Neuronal stem cell (in vitro differentiated cells): ENCODE data around the gene GRM4.

Source experiments
- DNase-seq: peaks from one replicate; pipeline ENCODE4 v3.0.0-alpha.2; 2013; ENCODE audit warnings: low spot score
- H2AFZ ChIP-seq: one replicate; pipeline ENCODE4 v1.6.1; 2013; ENCODE audit warnings: mild to moderate bottlenecking, low read length, inconsistent platforms
- H2AK5ac ChIP-seq: 2 replicates; pipeline ENCODE4 v1.6.1; 2013; ENCODE audit warnings: low read depth, mild to moderate bottlenecking, inconsistent platforms, low read length, moderate library complexity, mixed read lengths
- H2BK120ac ChIP-seq: 2 replicates; pipeline ENCODE4 v1.6.1; 2013; ENCODE audit warnings: low read depth, mild to moderate bottlenecking, inconsistent platforms, low read length, moderate library complexity, mixed read lengths
- H2BK12ac ChIP-seq: one replicate; pipeline ENCODE4 v1.6.1; 2013; ENCODE audit warnings: low read length, inconsistent platforms
- H2BK15ac ChIP-seq: 2 replicates; pipeline ENCODE4 v1.6.1; 2013; ENCODE audit warnings: mild to moderate bottlenecking, low read length, inconsistent platforms, mixed read lengths
- H2BK5ac ChIP-seq: one replicate; pipeline ENCODE4 v1.6.1; 2013; ENCODE audit warnings: inconsistent platforms, mild to moderate bottlenecking, low read length, moderate library complexity
- H3K14ac ChIP-seq: one replicate; pipeline ENCODE4 v1.6.1; 2013; ENCODE audit warnings: low read length, inconsistent platforms
- H3K18ac ChIP-seq: 2 replicates; pipeline ENCODE4 v1.6.1; 2013; ENCODE audit warnings: low read length, inconsistent platforms
- H3K23ac ChIP-seq: 2 replicates; pipeline ENCODE4 v1.6.1; 2013; ENCODE audit warnings: low read depth, mild to moderate bottlenecking, mixed read lengths, low read length, inconsistent platforms; ENCODE audit not compliant: poor library complexity
- H3K27ac ChIP-seq: replicated peaks from 3 replicates; pipeline ENCODE4 v1.5.1; 2013; ENCODE audit warnings: low read length, inconsistent platforms
- H3K27me3 ChIP-seq, 3 experiments: 2 replicates each; pipeline ENCODE4 v1.6.1; 2013; ENCODE audit warnings: low read length in 3 of 3, mild to moderate bottlenecking in 2 of 3, inconsistent platforms in 1 of 3, low read depth in 1 of 3, mixed read lengths in 1 of 3, moderate library complexity in 1 of 3; ENCODE audit not compliant: control insufficient read depth in 3 of 3, insufficient read depth in 3 of 3
- H3K36me3 ChIP-seq, 2 donors: replicated peaks in 1 of 2; 2 replicates each; pipeline ENCODE4 v1.6.1; 2013; ENCODE audit warnings: low read length in 2 of 2; ENCODE audit not compliant: control insufficient read depth in 2 of 2, insufficient read depth in 2 of 2
- H3K4ac ChIP-seq: 2 replicates; pipeline ENCODE4 v1.6.1; 2013; ENCODE audit warnings: inconsistent platforms, mild to moderate bottlenecking, low read length, moderate library complexity
- H3K4me1 ChIP-seq, 2 donors: 1 replicate in 1 of 2; 2 replicates in 1 of 2; pipeline ENCODE4 v1.6.1; 2013; ENCODE audit warnings: low read length in 2 of 2, low read depth in 1 of 2; ENCODE audit not compliant: control insufficient read depth in 2 of 2, insufficient read depth in 1 of 2
- H3K4me2 ChIP-seq: one replicate; pipeline ENCODE4 v1.6.1; 2013; ENCODE audit warnings: mild to moderate bottlenecking, low read length, inconsistent platforms; ENCODE audit not compliant: insufficient read depth, poor library complexity, severe bottlenecking
- H3K4me3 ChIP-seq, 2 donors: 2 replicates each; pipeline ENCODE4 v1.5.1; 2013; ENCODE audit warnings: low read length in 2 of 2, mild to moderate bottlenecking in 2 of 2, inconsistent platforms in 1 of 2, moderate library complexity in 1 of 2
- H3K79me1 ChIP-seq: one replicate; pipeline ENCODE4 v1.6.1; 2013; ENCODE audit warnings: low read depth, mild to moderate bottlenecking, inconsistent platforms, low read length, moderate library complexity
- H3K9ac ChIP-seq: one replicate; pipeline ENCODE4 v1.6.1; 2013; ENCODE audit warnings: mild to moderate bottlenecking, low read depth, low read length, inconsistent platforms; ENCODE audit not compliant: poor library complexity
- H3K9me3 ChIP-seq, 2 donors: replicated peaks in 1 of 2; 2 replicates each; pipeline versions ENCODE3 to v1.6.1; 2013; ENCODE audit warnings: low read length in 2 of 2, mild to moderate bottlenecking in 2 of 2, inconsistent platforms in 1 of 2, low read depth in 1 of 2, mixed read lengths in 1 of 2, moderate library complexity in 1 of 2; ENCODE audit not compliant: control insufficient read depth in 2 of 2, insufficient read depth in 1 of 2
- H4K8ac ChIP-seq: one replicate; pipeline ENCODE4 v1.6.1; 2013; ENCODE audit warnings: low read depth, mild to moderate bottlenecking, inconsistent platforms, low read length, moderate library complexity
- H4K91ac ChIP-seq: one replicate; pipeline ENCODE4 v1.6.1; 2013; ENCODE audit warnings: low read length, low read depth, mild to moderate bottlenecking, inconsistent platforms; ENCODE audit not compliant: poor library complexity
- WGBS, 2 donors: extraction: QIAGEN DNeasy Blood & Tissue Kit; methylation state at CpG; one replicate each; pipeline ENCODE4 v1.1.7; 2013; ENCODE audit warnings: missing lambda C conversion rate in 2 of 2, mixed read lengths in 1 of 2; ENCODE audit not compliant: insufficient read length in 2 of 2, insufficient replicate concordance in 1 of 2; ENCODE audit errors: extremely low coverage in 2 of 2; 5-methylcytosine and 5-hydroxymethylcytosine counted together

The GRM4 gene

DNA sequence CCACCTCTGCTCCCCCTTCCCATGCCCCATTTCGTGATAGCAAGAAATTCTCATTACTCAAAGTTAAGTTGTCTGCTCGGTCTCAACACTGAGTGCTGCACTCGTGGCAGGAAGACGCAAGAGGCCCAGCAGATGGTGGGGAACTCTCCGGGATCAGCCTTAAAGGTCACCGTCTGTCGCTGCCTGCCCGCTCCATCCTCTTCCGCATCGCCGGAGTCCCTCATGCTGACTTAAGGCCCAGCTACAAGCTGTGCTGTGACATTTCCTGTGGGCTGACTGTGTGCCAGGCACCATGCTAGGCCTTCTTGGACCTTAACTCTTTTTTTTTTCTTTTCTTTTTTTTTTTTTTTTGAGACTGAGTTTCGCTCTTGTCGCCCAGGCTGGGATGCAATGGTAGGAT is 17.8 kb downstream of the GRM4 start:
- H3K23ac ChIP-seq, result no peak overlapping the region
- H3K4me3 ChIP-seq, result no peak overlapping the region
- H2BK12ac ChIP-seq, result no peak overlapping the region
- peaks cover 0 to 11% (median 2%) of the 10 kb centered on the region in 3 experiments for H3K27me3 ChIP-seq
- H2BK120ac ChIP-seq, result no peak overlapping the region
- no peaks in the 10 kb centered on the region for H3K36me3 ChIP-seq
- H2BK15ac ChIP-seq, result no peak overlapping the region
- H2AK5ac ChIP-seq, result no peak overlapping the region
- H3K14ac ChIP-seq, result no peak overlapping the region
- no peak overlapping the region for H3K9ac ChIP-seq
- no peaks in the 10 kb centered on the region for H3K9me3 ChIP-seq
- no peak overlapping the region for H3K18ac ChIP-seq
- no CpG with 5 or more reads among the region's 13 CpGs for WGBS, 2 donors
- H4K8ac ChIP-seq, result no peak overlapping the region
- no peak overlapping the region for H2BK5ac ChIP-seq
- H3K4me1 ChIP-seq, result peaks cover 3 to 10% of the 10 kb centered on the region in 2 donors
- no peak for DNase-seq
- no peak overlapping the region for H3K27ac ChIP-seq
- H3K4me2 ChIP-seq, result no peak overlapping the region
- no peak overlapping the region for H2AFZ ChIP-seq
- H3K79me1 ChIP-seq, result peaks cover 2% of the 10 kb centered on the region
- no peak overlapping the region for H4K91ac ChIP-seq
- no peak overlapping the region for H3K4ac ChIP-seq

DNA sequence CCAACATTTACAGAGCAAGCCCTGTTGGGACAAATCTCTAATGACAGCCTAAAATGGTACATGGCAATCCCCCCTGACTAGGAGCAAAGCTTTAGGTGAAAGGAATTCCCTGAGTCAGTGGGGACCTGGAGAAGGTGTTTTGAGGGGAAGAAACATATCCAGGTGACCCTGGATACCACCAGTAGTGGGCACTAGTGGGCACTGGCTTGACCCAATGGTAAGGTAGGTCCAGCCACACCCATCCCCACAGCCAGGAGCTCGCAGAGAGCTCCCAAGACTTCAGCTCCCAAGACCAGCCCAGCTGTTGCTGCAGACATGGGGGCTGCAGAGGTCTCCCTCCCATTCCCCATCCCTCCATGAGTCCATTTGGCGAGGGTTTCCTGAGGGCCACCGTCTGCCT is 19.5 kb downstream of the GRM4 start:
- Histone ChIP-seq H4K91ac (no peak overlapping the region), H3K27me3 (peaks cover 0 to 17% (median 0%) of the 10 kb centered on the region in 3 experiments), H2BK120ac (no peak overlapping the region), H3K36me3 (no peaks in the 10 kb centered on the region), H4K8ac (no peak overlapping the region), H3K18ac (peak overlapping the region; percentile 31), H3K4me1 (peaks cover 0 to 3% of the 10 kb centered on the region in 2 donors), H2BK12ac (no peak overlapping the region), H3K79me1 (peaks cover 4% of the 10 kb centered on the region), H3K27ac (no peak overlapping the region), H3K4me2 (no peak overlapping the region), H2BK5ac (no peak overlapping the region), H2BK15ac (no peak overlapping the region), H3K4ac (no peak overlapping the region), H3K9me3 (no peaks in the 10 kb centered on the region), H3K4me3 (no peak overlapping the region), H3K14ac (no peak overlapping the region), H3K9ac (no peak overlapping the region), H2AFZ (no peak overlapping the region), H2AK5ac (no peak overlapping the region), H3K23ac (no peak overlapping the region)
- no CpG with 5 or more reads among the region's 3 CpGs for WGBS, 2 donors
- no peak for DNase-seq

DNA sequence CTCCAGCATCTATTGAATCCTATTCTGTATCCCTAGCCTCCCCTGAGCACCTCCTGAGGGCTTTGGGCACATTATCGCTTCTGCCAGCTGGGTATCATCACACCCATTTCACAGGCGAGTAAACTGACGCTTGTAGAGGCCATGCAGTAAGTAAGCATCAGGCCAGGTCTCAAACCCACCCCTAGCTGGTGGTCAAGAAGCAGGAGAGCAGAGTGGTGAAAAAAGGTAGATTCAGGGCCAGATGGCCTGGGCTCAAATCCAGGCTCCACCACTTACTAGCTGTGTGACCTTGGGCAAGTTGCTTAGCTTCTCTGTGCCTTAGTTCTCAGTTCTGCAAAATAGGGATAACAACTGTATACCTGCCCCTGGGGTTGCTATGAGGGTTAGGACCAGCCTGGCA is 19.9 kb downstream of the GRM4 start:
- Histone ChIP-seq H3K4me1 (peaks cover 0 to 4% of the 10 kb centered on the region in 2 donors), H3K14ac (no peak overlapping the region), H2BK12ac (no peak overlapping the region), H3K27ac (no peak overlapping the region), H3K4ac (no peak overlapping the region), H2BK5ac (no peak overlapping the region), H3K9me3 (no peaks in the 10 kb centered on the region), H3K27me3 (peaks cover 0 to 20% (median 0%) of the 10 kb centered on the region in 3 experiments), H3K23ac (peak overlapping the region; percentile 65), H3K79me1 (peaks cover 4% of the 10 kb centered on the region), H3K4me3 (no peak overlapping the region), H3K18ac (no peak overlapping the region), H3K9ac (no peak overlapping the region), H2AK5ac (no peak overlapping the region), H4K8ac (no peak overlapping the region), H4K91ac (no peak overlapping the region), H2AFZ (no peak overlapping the region), H3K4me2 (no peak overlapping the region), H2BK120ac (no peak overlapping the region), H2BK15ac (no peak overlapping the region), H3K36me3 (no peaks in the 10 kb centered on the region)
- WGBS, 2 donors, result no CpG with 5 or more reads among the region's 3 CpGs
- DNase-seq, result no peak

DNA sequence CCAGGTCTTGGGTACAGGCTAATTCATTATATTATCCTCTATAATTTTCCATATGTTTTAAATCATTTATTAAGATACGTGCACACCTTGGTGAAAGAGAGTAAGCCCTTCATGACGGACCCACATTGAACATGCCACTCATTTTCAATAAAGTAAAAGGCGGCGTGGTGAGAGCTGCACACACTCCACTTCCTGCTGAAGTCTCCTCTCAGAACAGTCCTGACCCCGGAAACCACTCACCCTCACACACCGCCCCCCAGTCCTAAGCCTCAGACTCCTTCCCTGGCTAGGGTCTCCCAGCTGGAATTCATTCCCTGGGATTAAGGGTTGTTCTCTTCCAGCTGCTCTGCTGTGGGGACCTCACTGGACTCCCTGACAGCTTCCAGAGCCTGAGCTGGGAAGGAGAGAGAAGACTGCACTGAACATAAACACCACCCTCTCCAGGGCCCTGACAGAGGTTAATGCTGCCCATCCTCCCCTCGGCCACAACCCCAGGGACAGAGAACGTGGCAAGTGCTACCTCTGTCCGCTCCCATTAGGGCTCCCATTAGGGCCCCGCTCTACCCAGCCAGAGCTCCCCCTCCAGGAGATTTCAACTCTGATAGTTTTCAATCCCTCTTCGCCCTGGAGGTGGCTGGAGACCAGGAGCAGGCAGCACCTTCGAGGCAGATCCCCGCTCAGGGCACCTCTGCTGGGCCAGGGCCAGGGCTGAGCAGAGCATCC is 24.8 kb downstream of the GRM4 start:
- Histone ChIP-seq H3K4me1 (peaks cover 0 to 3% of the 10 kb centered on the region in 2 donors), H3K18ac (no peak overlapping the region), H2BK120ac (no peak overlapping the region), H4K8ac (no peak overlapping the region), H3K27ac (no peak overlapping the region), H4K91ac (no peak overlapping the region), H2BK5ac (peak overlapping the region; percentile 39), H3K14ac (no peak overlapping the region), H2BK15ac (no peak overlapping the region), H2AK5ac (no peak overlapping the region), H3K4me3 (no peak overlapping the region), H3K36me3 (no peaks in the 10 kb centered on the region), H3K4me2 (no peak overlapping the region), H2BK12ac (no peak overlapping the region), H3K23ac (peak overlapping the region; percentile 55), H3K9me3 (no peaks in the 10 kb centered on the region), H3K27me3 (peaks cover 0 to 31% (median 1%) of the 10 kb centered on the region in 3 experiments), H3K4ac (no peak overlapping the region), H2AFZ (no peak overlapping the region), H3K9ac (no peak overlapping the region), H3K79me1 (peaks cover 2% of the 10 kb centered on the region)
- WGBS, 2 donors, result no CpG with 5 or more reads among the region's 13 CpGs
- no peak for DNase-seq
